ENCODE data around the gene MCOLN3.

MCOLN3 gene

GRCh38 chr1:85065550-85065949, 17.2 kb upstream of the MCOLN3 start:
- Histone ChIP-seq H3K4me3 (ENCODE audit: low read length) (no peak overlapping the region), H3K4me1 (ENCODE audit: control insufficient read depth, insufficient read depth, low read length) (peaks cover 6% of the 10 kb centered on the region), H3K27me3 (ENCODE audit: control insufficient read depth, insufficient read depth, low read length) (no peaks in the 10 kb centered on the region), H3K9ac (ENCODE audit: low read length) (no peak overlapping the region), H3K36me3 (ENCODE audit: control insufficient read depth, insufficient read depth, low read length) (no peaks in the 10 kb centered on the region), H3K27ac (ENCODE audit: low read depth, low read length) (no peak overlapping the region)

GRCh38 chr1:85062425-85063026, 14.2 kb upstream of the MCOLN3 start:
- Histone ChIP-seq H3K27me3 (ENCODE audit: control insufficient read depth, insufficient read depth, low read length) (no peaks in the 10 kb centered on the region), H3K4me3 (ENCODE audit: low read length) (peak overlapping the region; percentile 72), H3K27ac (ENCODE audit: low read depth, low read length) (peak overlapping the region; percentile 34), H3K36me3 (ENCODE audit: control insufficient read depth, insufficient read depth, low read length) (no peaks in the 10 kb centered on the region), H3K9ac (ENCODE audit: low read length) (no peak overlapping the region), H3K4me1 (ENCODE audit: control insufficient read depth, insufficient read depth, low read length) (peaks cover 6% of the 10 kb centered on the region)

DNA sequence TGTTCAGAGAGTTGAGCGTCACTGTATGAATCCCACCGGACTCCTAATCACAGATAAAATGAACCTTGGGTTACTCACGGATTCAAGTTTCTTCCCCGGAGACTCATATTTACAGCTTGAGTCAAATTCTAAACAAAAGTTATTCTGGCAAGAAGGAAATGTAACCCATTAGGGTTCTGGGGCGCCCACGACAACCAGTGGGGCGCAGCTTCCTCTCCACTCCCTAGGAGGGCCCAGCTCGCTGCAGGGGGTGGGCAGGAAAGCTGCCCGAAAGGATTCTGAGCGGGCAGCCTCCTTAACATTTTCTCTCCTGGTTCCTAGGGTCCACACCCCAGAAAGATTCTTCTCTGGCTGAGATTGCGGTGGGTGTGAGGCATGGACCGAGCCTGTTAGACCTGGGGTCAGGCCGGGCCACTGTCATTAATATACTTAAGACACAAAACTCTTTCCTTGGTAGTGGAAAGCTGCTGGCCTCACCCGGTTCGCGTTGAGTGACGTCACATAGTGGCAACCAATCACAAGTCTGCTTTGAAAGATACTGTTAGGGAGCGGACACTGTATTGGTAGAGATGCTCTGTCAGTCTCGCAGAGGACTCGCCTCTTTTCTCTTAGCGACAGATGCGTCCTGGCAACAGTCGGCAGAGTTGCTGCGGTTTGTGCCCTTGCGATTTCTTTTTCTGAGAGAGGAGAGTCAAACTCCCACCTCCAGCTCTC, 13.6 kb upstream of the MCOLN3 start:
- Histone ChIP-seq H3K9ac (ENCODE audit: low read length) (no peak overlapping the region), H3K27ac (ENCODE audit: low read depth, low read length) (peak overlapping the region; percentile 50)

GRCh38 chr1:85060038-85060437, 11.7 kb upstream of the MCOLN3 start:
- no peak overlapping the region for H3K4me3 ChIP-seq (ENCODE audit: low read length)
- no peaks in the 10 kb centered on the region for H3K36me3 ChIP-seq (ENCODE audit: control insufficient read depth, insufficient read depth, low read length)
- no peak overlapping the region for H3K9ac ChIP-seq (ENCODE audit: low read length)
- peaks cover 6% of the 10 kb centered on the region for H3K4me1 ChIP-seq (ENCODE audit: control insufficient read depth, insufficient read depth, low read length)
- H3K27me3 ChIP-seq (ENCODE audit: control insufficient read depth, insufficient read depth, low read length), result no peaks in the 10 kb centered on the region
- H3K27ac ChIP-seq (ENCODE audit: low read depth, low read length), result no peak overlapping the region

More for the DNA sequence above, 13.6 kb upstream of the MCOLN3 start:
- Histone ChIP-seq H3K36me3 (ENCODE audit: control insufficient read depth, insufficient read depth, low read length) (no peaks in the 10 kb centered on the region), H3K4me3 (ENCODE audit: low read length) (peak overlapping the region; percentile 72), H3K27me3 (ENCODE audit: control insufficient read depth, insufficient read depth, low read length) (no peaks in the 10 kb centered on the region), H3K4me1 (ENCODE audit: control insufficient read depth, insufficient read depth, low read length) (peaks cover 6% of the 10 kb centered on the region)

DNA sequence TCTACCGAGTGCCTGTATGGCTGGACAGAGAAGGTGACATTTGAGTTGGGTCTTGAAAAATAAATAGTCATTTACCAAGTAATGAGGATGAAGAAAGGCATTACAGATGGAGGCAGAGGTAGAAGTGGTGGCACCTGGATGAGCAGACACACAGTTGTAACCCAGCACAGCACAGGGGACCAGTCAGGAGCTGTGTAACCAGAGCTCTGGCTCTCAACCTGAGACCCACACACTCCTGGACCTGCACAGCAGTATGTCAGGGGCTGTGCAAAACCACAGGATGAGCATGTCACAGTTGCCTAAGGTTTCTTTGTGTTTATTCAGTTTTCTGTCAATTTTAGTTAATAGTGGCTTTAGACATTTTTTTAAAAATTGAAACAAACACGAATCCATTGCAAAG, 11.3 kb upstream of the MCOLN3 start:
- Histone ChIP-seq H3K4me3 (ENCODE audit: low read length) (no peak overlapping the region), H3K36me3 (ENCODE audit: control insufficient read depth, insufficient read depth, low read length) (no peaks in the 10 kb centered on the region), H3K27me3 (ENCODE audit: control insufficient read depth, insufficient read depth, low read length) (no peaks in the 10 kb centered on the region), H3K27ac (ENCODE audit: low read depth, low read length) (no peak overlapping the region), H3K4me1 (ENCODE audit: control insufficient read depth, insufficient read depth, low read length) (peaks cover 6% of the 10 kb centered on the region), H3K9ac (ENCODE audit: low read length) (no peak overlapping the region)

DNA sequence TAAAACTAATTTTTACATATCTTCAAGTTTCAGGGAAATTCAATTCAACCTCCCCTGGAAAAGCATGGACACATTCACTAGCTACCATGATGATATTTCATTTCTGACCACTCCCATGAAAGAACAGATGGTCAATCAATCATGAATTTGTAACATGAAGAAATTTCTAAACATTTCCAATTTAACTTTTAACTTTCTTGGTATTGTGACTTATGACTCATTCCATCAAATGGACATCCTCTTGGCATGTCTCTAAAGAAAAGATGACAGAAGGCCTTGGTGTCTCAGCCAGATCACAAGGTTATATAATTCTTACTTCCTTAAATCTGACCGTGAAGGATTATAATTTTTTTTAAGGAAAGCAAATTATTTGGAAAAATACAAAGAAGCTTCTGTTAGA, 10.5 kb upstream of the MCOLN3 start:
- H3K4me3 ChIP-seq (ENCODE audit: low read length), result no peak overlapping the region
- H3K36me3 ChIP-seq (ENCODE audit: control insufficient read depth, insufficient read depth, low read length), result no peaks in the 10 kb centered on the region
- no peaks in the 10 kb centered on the region for H3K27me3 ChIP-seq (ENCODE audit: control insufficient read depth, insufficient read depth, low read length)
- H3K9ac ChIP-seq (ENCODE audit: low read length), result no peak overlapping the region
- no peak overlapping the region for H3K27ac ChIP-seq (ENCODE audit: low read depth, low read length)
- H3K4me1 ChIP-seq (ENCODE audit: control insufficient read depth, insufficient read depth, low read length), result peaks cover 6% of the 10 kb centered on the region

DNA sequence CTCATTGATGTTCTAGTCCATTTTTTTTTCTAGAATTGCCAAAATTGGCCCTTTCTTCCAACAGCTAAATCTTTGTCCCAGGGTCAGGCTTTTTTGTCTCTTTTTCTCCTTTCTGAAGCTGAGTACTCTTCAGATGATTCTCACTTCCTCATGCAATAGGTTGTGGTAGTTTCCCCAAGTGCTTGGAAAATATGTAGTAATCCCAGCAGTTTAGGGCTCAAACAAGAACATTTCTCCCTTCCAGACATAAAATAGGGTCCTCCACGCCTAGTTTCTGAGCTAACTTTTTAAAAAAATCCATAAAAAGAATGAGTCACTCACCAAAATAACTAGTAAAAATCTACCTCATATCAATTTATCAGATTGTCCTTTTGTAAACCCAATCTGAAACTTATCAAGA, 10.0 kb upstream of the MCOLN3 start:
- Histone ChIP-seq H3K36me3 (ENCODE audit: control insufficient read depth, insufficient read depth, low read length) (no peaks in the 10 kb centered on the region), H3K4me1 (ENCODE audit: control insufficient read depth, insufficient read depth, low read length) (peaks cover 6% of the 10 kb centered on the region), H3K27me3 (ENCODE audit: control insufficient read depth, insufficient read depth, low read length) (no peaks in the 10 kb centered on the region), H3K27ac (ENCODE audit: low read depth, low read length) (no peak overlapping the region), H3K4me3 (ENCODE audit: low read length) (no peak overlapping the region), H3K9ac (ENCODE audit: low read length) (no peak overlapping the region)

DNA sequence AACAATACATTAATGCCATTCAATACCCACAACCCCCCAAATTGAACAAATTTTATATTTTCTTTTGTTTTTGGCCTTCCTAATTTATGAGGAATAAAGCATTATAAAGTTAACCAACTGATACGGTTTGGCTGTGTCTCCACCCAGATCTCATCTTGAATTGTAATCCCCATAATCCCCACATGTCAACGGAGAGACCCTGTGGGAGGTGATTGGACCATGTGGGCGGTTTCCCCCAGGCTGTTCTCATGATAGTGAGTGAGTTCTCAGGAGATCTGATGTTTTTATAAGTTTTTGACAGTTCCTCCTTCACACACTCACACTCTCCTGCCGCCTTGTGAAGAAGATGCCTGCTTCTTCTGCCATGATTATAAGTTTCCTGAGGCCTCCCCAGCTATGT, 6.4 kb upstream of the MCOLN3 start:
- H3K4me3 ChIP-seq (ENCODE audit: low read length), result no peak overlapping the region
- H3K36me3 ChIP-seq (ENCODE audit: control insufficient read depth, insufficient read depth, low read length), result no peaks in the 10 kb centered on the region
- no peaks in the 10 kb centered on the region for H3K4me1 ChIP-seq (ENCODE audit: control insufficient read depth, insufficient read depth, low read length)
- H3K27me3 ChIP-seq (ENCODE audit: control insufficient read depth, insufficient read depth, low read length), result no peaks in the 10 kb centered on the region
- H3K9ac ChIP-seq (ENCODE audit: low read length), result no peak overlapping the region
- no peak overlapping the region for H3K27ac ChIP-seq (ENCODE audit: low read depth, low read length)

GRCh38 chr1:85049735-85050166, 1.5 kb upstream of the MCOLN3 start:
- Histone ChIP-seq H3K9ac (ENCODE audit: low read length) (no peak overlapping the region), H3K27me3 (ENCODE audit: control insufficient read depth, insufficient read depth, low read length) (peaks cover 6% of the 10 kb centered on the region), H3K4me1 (ENCODE audit: control insufficient read depth, insufficient read depth, low read length) (no peaks in the 10 kb centered on the region), H3K27ac (ENCODE audit: low read depth, low read length) (no peak overlapping the region), H3K36me3 (ENCODE audit: control insufficient read depth, insufficient read depth, low read length) (no peaks in the 10 kb centered on the region), H3K4me3 (ENCODE audit: low read length) (no peak overlapping the region)

DNA sequence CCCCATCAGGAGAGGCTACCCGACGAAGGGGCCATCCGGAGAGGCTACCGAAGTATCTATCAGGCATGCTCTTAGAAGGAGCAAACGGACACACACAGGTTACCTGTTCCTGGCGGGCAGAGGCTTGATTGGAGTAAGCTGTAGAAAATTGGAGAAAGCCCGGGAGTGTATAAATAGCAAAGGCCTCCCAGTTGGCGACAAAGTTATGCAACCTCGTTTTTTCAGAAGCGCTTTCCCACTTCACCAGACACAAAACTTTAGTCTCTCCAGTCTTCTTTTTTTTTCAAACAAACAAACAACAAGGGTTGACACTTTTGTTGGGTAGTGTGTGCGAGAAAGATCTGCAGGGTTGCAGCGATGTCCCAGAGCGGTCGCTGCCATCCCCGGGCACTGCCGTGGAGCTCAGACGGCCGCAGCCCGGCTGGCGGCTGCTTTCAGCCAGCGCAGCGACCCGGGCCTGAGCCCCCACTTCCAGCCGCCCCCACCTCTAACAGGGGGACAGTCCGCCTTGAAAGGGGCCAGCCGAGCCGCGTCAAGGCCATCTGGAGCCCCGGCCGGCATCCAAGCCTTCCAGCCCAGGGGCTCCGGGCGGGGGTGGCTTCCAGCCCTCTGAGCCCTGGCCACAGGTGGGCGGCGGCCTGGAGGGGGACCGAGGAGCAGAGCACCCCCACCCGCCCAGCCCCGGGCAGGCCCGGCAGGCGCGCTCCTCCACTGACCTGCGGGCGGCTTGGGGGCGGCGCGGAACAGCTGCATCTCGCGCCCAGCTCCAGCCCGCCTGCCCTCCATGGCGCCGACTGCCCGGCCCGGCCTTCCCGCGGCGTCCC, 616 bp downstream of the MCOLN3 start:
- H3K36me3 ChIP-seq (ENCODE audit: control insufficient read depth, insufficient read depth, low read length), result no peaks in the 10 kb centered on the region
- no peak overlapping the region for H3K9ac ChIP-seq (ENCODE audit: low read length)
- peaks cover 6% of the 10 kb centered on the region for H3K27me3 ChIP-seq (ENCODE audit: control insufficient read depth, insufficient read depth, low read length)
- H3K4me1 ChIP-seq (ENCODE audit: control insufficient read depth, insufficient read depth, low read length), result no peaks in the 10 kb centered on the region
- no peak overlapping the region for H3K27ac ChIP-seq (ENCODE audit: low read depth, low read length)
- peak overlapping the region; percentile 61 for H3K4me3 ChIP-seq (ENCODE audit: low read length)

- Histone ChIP-seq H3K4me3 (ENCODE audit: low read length) (peak overlapping the region; percentile 44), H3K9ac (ENCODE audit: low read length) (no peak overlapping the region), H3K36me3 (ENCODE audit: control insufficient read depth, insufficient read depth, low read length) (no peaks in the 10 kb centered on the region), H3K27me3 (ENCODE audit: control insufficient read depth, insufficient read depth, low read length) (peaks cover 6% of the 10 kb centered on the region), H3K4me1 (ENCODE audit: control insufficient read depth, insufficient read depth, low read length) (no peaks in the 10 kb centered on the region), H3K27ac (ENCODE audit: low read depth, low read length) (no peak overlapping the region)
These were observed 1.2 kb downstream of the MCOLN3 start for GRCh38 chr1:85047144-85047471.

DNA sequence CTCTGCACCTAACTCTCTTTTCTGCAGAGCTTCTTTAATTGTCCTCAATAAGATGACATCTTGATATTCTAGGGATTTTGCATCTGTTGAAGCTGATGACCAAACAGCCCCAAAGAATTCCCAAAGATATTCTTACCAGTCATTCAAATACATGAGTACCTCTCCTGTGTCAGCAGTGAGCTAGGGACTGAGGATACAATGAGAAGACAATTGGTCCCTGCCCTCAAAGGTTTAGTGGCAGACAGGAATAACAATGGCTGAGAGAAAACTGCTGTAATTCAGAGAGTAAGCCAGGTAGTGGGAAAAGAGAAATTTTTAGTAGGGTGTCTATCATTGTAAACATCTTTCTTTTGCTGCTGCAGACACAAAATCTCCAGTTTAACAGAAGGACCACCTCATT, 5.9 kb downstream of the MCOLN3 start:
- no peak overlapping the region for H3K4me3 ChIP-seq (ENCODE audit: low read length)

More for the DNA sequence above, 5.9 kb downstream of the MCOLN3 start:
- H3K4me1 ChIP-seq (ENCODE audit: control insufficient read depth, insufficient read depth, low read length), result no peaks in the 10 kb centered on the region
- H3K9ac ChIP-seq (ENCODE audit: low read length), result no peak overlapping the region
- H3K36me3 ChIP-seq (ENCODE audit: control insufficient read depth, insufficient read depth, low read length), result no peaks in the 10 kb centered on the region
- H3K27me3 ChIP-seq (ENCODE audit: control insufficient read depth, insufficient read depth, low read length), result peaks cover 2% of the 10 kb centered on the region
- H3K27ac ChIP-seq (ENCODE audit: low read depth, low read length), result no peak overlapping the region

Measured in rectal smooth muscle tissue (tissue), 1 donor.